Gastrocnemius medialis (tissue), 4 donors: Measurements from ENCODE around the gene RPS2.

Source experiments
- CTCF ChIP-seq, 5 experiments: fragments of 450-650 bp in 3 of 5; fragments of 200-600 bp in 2 of 5; sonication (generic) in 2 of 5; IDR thresholded peaks in 4 of 5; conservative IDR thresholded peaks in 1 of 5; 1 replicate in 4 of 5; 2 replicates in 1 of 5; pipeline ENCODE4 v1.5.1; 2016 to 2019; ENCODE audit warnings: antibody characterized with exemption in 5 of 5, mild to moderate bottlenecking in 3 of 5, moderate library complexity in 3 of 5
- POLR2A ChIP-seq, 2 donors: fragments of 450-650 bp; IDR thresholded peaks; one replicate each; pipeline ENCODE4 v1.6.1; 2017; ENCODE audit warnings: antibody characterized with exemption in 2 of 2, mild to moderate bottlenecking in 2 of 2, moderate library complexity in 2 of 2

GRCh38 chr16:1960665-1961630 is 3.7 kb downstream of the RPS2 start:
- TF ChIP-seq CTCF (IDR thresholded peaks at IDR 0.05 in 4 of 5, conservative IDR thresholded peaks at IDR 0.05 in 1 of 5) (no peak), POLR2A (IDR thresholded peaks at IDR 0.05) (no peak)
